ENCODE measurements around the gene NRL.

GRCh38 chr14:24036169-24036962, 78.4 kb downstream of the NRL start:
- peak in 1 of 2 donors; percentile 47 for TF ChIP-seq POLR2A (IDR thresholded peaks at IDR 0.05)
- TF ChIP-seq CTCF (IDR thresholded peaks at IDR 0.05): peak; percentile 46 to 89 (median 73)
